RKO (cell line): ENCODE results near the gene KHNYN.
A peak's percentile ranks its signal among the peaks of the same experiment; 100 is the strongest.
"Not testable (repeated sequence)": the region's sequence is repeated elsewhere in the genome, so short reads cannot be mapped to it uniquely, and the experiment has no call there.

Experiments used
- DNase-seq: peaks from one replicate; pipeline ENCODE4 v3.0.0-alpha.2; 2016; ENCODE audit warnings: low spot score

KHNYN gene

DNA sequence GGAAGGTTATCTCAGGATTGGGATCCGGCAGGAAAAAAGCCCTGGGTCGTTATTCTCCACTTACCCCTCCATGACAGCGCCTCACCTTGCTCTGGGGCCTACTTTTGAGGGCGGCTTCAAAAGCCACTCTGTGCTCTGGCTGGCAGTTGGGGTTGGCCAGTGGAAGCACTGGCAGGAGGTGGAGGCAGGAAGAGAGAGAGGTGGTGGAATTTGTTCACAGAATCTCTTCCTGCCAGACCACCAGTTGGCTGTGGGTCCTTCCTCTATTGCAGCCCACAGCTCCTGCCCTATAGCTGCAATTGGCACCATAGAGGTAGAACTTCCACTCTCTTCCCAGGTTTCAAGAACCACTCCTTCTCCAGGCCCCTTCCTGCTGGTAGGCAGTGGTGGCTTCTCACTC is 45.5 kb downstream of the KHNYN start:
- no peak for DNase-seq

DNA sequence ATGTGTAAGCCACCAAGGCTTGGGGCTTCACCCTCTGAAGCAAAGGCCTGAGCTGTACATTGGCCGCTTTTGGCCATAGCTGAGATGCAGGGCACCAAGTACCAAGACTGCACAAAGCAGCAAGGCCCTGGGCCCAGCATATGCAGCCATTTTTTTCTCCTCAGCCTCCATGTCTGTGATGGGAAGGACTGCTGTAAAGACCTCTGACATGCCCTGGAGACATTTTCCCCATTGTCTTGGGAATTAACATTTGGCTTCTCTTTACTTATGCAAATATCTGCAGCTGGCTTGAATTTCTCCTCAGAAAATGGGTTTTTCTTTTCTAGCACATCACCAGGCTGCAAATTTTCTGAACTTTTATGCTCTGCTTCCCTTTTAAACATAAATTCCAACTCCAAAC is 50.2 kb downstream of the KHNYN start:
- DNase-seq = not testable (repeated sequence)

DNA sequence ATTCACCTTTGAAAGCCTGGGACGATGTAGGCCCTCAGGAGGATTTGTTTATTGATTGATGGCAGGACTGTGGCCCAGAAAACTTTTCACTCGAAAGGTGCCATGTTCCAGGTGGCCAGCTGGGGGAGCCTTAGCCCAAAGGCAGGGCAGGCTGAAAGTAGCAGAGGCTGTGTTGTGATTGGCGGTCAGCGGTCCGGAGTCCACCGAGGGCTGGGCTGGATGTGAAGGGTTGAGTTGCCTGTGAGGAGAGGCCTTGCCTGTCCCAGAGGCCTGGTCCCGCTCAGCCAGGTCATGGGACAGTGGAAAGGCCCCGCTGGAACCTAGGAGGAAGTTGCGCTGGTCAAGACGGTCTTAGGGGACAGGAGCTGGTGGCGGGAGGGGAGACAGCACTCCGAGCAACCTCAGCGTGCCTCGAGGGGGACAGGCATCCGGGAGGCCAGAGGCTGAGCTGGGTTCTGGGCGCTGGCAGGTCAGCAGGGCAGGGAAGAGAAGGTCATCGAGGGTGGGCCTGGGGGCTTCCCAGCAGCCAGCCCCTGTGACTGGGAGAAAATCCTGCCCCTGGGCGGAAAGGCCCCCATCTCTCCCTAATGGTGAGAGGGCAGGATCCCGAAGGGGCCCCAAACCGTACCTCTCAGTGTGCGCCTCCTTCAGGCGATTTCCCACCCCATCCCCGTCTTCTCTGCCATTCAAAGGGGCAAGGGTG is 52.0 kb downstream of the KHNYN start:
- peak; percentile 55 for DNase-seq

DNA sequence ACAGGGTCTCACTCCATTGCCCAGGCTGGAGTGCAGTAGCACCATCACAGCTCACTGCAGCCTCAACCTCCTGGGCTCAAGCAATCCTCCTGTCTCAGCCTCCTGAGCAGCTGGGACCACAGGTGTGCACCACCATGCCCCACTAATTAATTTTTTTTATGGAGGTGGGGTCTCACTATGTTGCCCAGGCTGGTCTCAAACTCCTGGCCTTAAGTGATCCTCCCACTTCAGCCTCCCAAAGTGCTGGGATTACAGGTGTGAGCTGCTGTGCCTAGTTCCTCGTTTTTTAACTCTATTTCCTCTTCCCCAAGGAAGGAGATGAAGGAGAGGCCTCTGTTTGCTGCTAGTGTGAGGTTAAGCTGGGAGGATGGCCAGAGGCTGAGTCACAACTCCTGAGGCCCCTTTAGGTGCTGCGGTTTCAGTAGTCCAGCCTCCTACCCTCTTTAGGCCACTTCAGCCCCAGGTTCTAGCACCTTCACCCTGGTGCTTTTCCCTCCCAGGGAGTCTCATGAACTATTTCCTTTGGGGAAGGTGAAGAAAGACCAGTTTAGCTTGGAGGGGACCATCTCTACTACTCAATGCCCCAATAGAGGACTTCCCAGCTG is 53.0 kb downstream of the KHNYN start:
- DNase-seq = not testable (repeated sequence)

DNA sequence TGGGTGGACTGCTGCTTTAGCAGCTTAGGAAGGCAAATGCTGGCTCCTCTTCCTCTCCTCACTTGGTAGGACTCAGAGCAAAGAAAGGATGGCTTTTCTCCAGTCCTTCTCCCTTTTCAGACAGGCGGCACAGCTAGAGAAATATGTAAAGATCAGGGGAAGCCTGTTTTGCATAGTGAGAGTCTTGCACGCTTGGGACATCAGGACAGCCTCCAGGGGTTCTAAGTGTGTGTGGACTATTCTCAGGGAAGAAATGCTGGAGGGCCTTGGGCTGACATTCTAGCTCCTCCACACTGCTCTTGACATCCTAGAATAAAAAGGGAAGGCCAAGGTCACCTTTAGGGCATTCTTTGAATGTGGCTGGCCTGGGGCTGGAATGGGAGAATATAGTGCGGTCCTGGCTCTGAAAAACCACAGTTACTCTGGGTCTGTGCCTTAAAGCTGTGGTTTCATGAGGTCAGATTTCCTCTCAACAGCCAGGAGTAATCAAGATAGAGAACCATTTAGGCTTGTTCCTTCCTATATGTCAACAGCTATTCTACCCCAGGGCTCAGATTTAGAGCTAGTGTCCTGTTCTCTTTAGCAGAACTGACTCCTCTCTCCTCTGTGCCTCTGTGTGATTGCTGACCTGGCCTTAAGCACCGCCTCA is 54.0 kb downstream of the KHNYN start:
- no peak for DNase-seq
